SK-N-SH treated with all-trans-retinoic acid at 6 μM for 48 hours (cell line): ENCODE results near the gene CEP128.

Experiments used
- ATAC-seq: fragments of 200-7000 bp; cut with Tn5 transposase; 3 replicates; pipeline ENCODE4 v1.9.1; 2020; ENCODE audit warnings: mild to moderate bottlenecking, moderate library complexity
- ARNTL ChIP-seq: fragments of 450-650 bp; formaldehyde crosslinking; IDR thresholded peaks from 2 replicates; pipeline ENCODE4 v1.5.0; 2020; ENCODE audit warnings: low read depth, mild to moderate bottlenecking, moderate library complexity, borderline replicate concordance
- BACH2 ChIP-seq: fragments of 250-450 bp; sonication (Bioruptor Pico); IDR thresholded peaks from 2 replicates; pipeline ENCODE4 v1.9.0; 2021; ENCODE audit warnings: mild to moderate bottlenecking, borderline replicate concordance
- CREB5 ChIP-seq: fragments of 250-450 bp; sonication (Bioruptor Pico); IDR thresholded peaks from 2 replicates; pipeline ENCODE4 v1.5.1; 2020; ENCODE audit warnings: low read depth, mild to moderate bottlenecking, moderate library complexity
- CSDC2 ChIP-seq: fragments of 250-450 bp; sonication (Bioruptor Pico); IDR thresholded peaks from 2 replicates; pipeline ENCODE4 v1.5.0; 2020; ENCODE audit warnings: mild to moderate bottlenecking, moderate library complexity
- CSRNP3 ChIP-seq: fragments of 250-450 bp; sonication (Bioruptor Pico); IDR thresholded peaks from 2 replicates; pipeline ENCODE4 v1.5.1; 2021; ENCODE audit warnings: mild to moderate bottlenecking, moderate library complexity
- GLIS3 ChIP-seq: fragments of 250-450 bp; sonication (Bioruptor Pico); IDR thresholded peaks from 2 replicates; pipeline ENCODE4 v1.5.0; 2020; ENCODE audit warnings: mild to moderate bottlenecking, moderate library complexity
- ISL1 ChIP-seq: fragments of 250-450 bp; sonication (Bioruptor Pico); IDR thresholded peaks from 2 replicates; pipeline ENCODE4 v2.1.2; 2022; ENCODE audit warnings: mild to moderate bottlenecking, moderate library complexity
- POU6F1 ChIP-seq: fragments of 250-450 bp; sonication (Bioruptor Pico); IDR thresholded peaks from 2 replicates; pipeline ENCODE4 v1.8.0; 2021; ENCODE audit warnings: low read depth, mild to moderate bottlenecking, moderate library complexity, borderline replicate concordance
- RARB ChIP-seq: fragments of 250-450 bp; sonication (Bioruptor Pico); IDR thresholded peaks from 2 replicates; pipeline ENCODE4 v1.8.0; 2021; ENCODE audit warnings: mild to moderate bottlenecking, moderate library complexity
- SNAI2 ChIP-seq: fragments of 250-450 bp; sonication (Bioruptor Pico); IDR thresholded peaks from 2 replicates; pipeline ENCODE4 v1.5.0; 2020; ENCODE audit warnings: mild to moderate bottlenecking, moderate library complexity
- TCF4 ChIP-seq: fragments of 250-450 bp; sonication (Bioruptor Pico); IDR thresholded peaks from 2 replicates; pipeline ENCODE4 v1.8.0; 2021; ENCODE audit warnings: mild to moderate bottlenecking, moderate library complexity, borderline replicate concordance
- TOX ChIP-seq: fragments of 250-450 bp; sonication (Bioruptor Pico); IDR thresholded peaks from 2 replicates; pipeline ENCODE4 v1.8.0; 2021; ENCODE audit warnings: mild to moderate bottlenecking, moderate library complexity, borderline replicate concordance
- TSHZ2 ChIP-seq: fragments of 250-450 bp; sonication (Bioruptor Pico); IDR thresholded peaks from 2 replicates; pipeline ENCODE4 v1.5.0; 2020; ENCODE audit warnings: mild to moderate bottlenecking, moderate library complexity
- ZFP3 ChIP-seq: fragments of 250-450 bp; sonication (Bioruptor Pico); IDR thresholded peaks from 2 replicates; pipeline ENCODE4 v1.5.0; 2020; ENCODE audit warnings: mild to moderate bottlenecking, moderate library complexity
- ZFP30 ChIP-seq: fragments of 450-650 bp; formaldehyde crosslinking; IDR thresholded peaks from 2 replicates; pipeline ENCODE4 v1.5.0; 2022; ENCODE audit warnings: mild to moderate bottlenecking, moderate library complexity
- ZNF565 ChIP-seq: fragments of 450-650 bp; formaldehyde crosslinking; conservative IDR thresholded peaks from 2 replicates; pipeline ENCODE4 v1.5.0; 2020; ENCODE audit warnings: low read depth, mild to moderate bottlenecking, moderate library complexity
- ZNF70 ChIP-seq: fragments of 450-650 bp; formaldehyde crosslinking; IDR thresholded peaks from 2 replicates; pipeline ENCODE4 v1.5.0; 2020; ENCODE audit warnings: mild to moderate bottlenecking, moderate library complexity
- ZNF8 ChIP-seq: fragments of 450-650 bp; formaldehyde crosslinking; IDR thresholded peaks from 2 replicates; pipeline ENCODE4 v1.5.0; 2020; ENCODE audit warnings: mild to moderate bottlenecking, moderate library complexity

The CEP128 gene

GRCh38 chr14:80942191-80942600, 658 bp upstream of the CEP128 start:
- no peak for TF ChIP-seq TOX
- no peak for TF ChIP-seq CREB5 (CRISPR knock-in tag)
- no peak for TF ChIP-seq ZFP3 (CRISPR knock-in tag)
- no peak for TF ChIP-seq ZNF565
- no peak for ATAC-seq

- TF ChIP-seq TCF4 (CRISPR knock-in tag) = no peak
- no peak for TF ChIP-seq SNAI2 (CRISPR knock-in tag)
- no peak for TF ChIP-seq ZNF70 (CRISPR knock-in tag)
- no peak for TF ChIP-seq ISL1 (CRISPR knock-in tag)
- no peak for TF ChIP-seq TOX
- ATAC-seq = no peak
These were observed 1.4 kb downstream of the CEP128 start for GRCh38 chr14:80940146-80940545.

- no peak for TF ChIP-seq CREB5 (CRISPR knock-in tag)
- TF ChIP-seq ARNTL = no peak
- TF ChIP-seq TOX = no peak
- no peak for TF ChIP-seq ZNF565
- no peak for TF ChIP-seq CSRNP3 (CRISPR knock-in tag)
- TF ChIP-seq RARB (CRISPR knock-in tag) = no peak
- no peak for ATAC-seq
These were observed 7.9 kb downstream of the CEP128 start for GRCh38 chr14:80933686-80934085.

- TF ChIP-seq ZFP3 (CRISPR knock-in tag) = no peak
- no peak for TF ChIP-seq TSHZ2 (CRISPR knock-in tag)
- TF ChIP-seq ARNTL = no peak
- no peak for TF ChIP-seq BACH2 (CRISPR knock-in tag)
- no peak for TF ChIP-seq ZNF8 (CRISPR knock-in tag)
- TF ChIP-seq CSDC2 (CRISPR knock-in tag) = no peak
- TF ChIP-seq ZFP30 (CRISPR knock-in tag) = no peak
- TF ChIP-seq CREB5 (CRISPR knock-in tag) = no peak
- no peak for TF ChIP-seq ZNF565
- no peak for TF ChIP-seq RARB (CRISPR knock-in tag)
- no peak for TF ChIP-seq ISL1 (CRISPR knock-in tag)
- TF ChIP-seq POU6F1 (CRISPR knock-in tag) = no peak
- TF ChIP-seq GLIS3 (CRISPR knock-in tag) = no peak
- ATAC-seq = no peak
These were observed 8.3 kb downstream of the CEP128 start for GRCh38 chr14:80933282-80933681.
